C4-2B (cell line): Measurements from ENCODE around the gene UNCX.

Experiments used
- H3K27ac ChIP-seq: fragments of 450-650 bp; 2 replicates; pipeline ENCODE4 v1.5.1; 2017
- CTCF ChIP-seq: fragments of 450-650 bp; conservative IDR thresholded peaks from 2 replicates; pipeline ENCODE4 v1.5.1; 2017; ENCODE audit warnings: mild to moderate bottlenecking
- ZFX ChIP-seq: fragments of 450-650 bp; IDR thresholded peaks from 2 replicates; pipeline ENCODE4 v1.6.1; 2017

The UNCX gene

GRCh38 chr7:1254281-1255079, 21.8 kb downstream of the UNCX start:
- H3K27ac ChIP-seq: no peak overlapping the region
- TF ChIP-seq CTCF: no peak
- TF ChIP-seq ZFX: no peak

- TF ChIP-seq ZFX (no peak), CTCF (no peak)
Observed at GRCh38 chr7:1255080-1255816, 22.6 kb downstream of the UNCX start.

GRCh38 chr7:1255817-1256340, 23.2 kb downstream of the UNCX start:
- no peak for TF ChIP-seq CTCF
- TF ChIP-seq ZFX: no peak
- no peak overlapping the region for H3K27ac ChIP-seq

More at GRCh38 chr7:1255080-1255816, 22.6 kb downstream of the UNCX start:
- H3K27ac ChIP-seq: no peak overlapping the region

GRCh38 chr7:1256621-1257020, 23.9 kb downstream of the UNCX start:
- TF ChIP-seq ZFX: no peak
- TF ChIP-seq CTCF: no peak
- H3K27ac ChIP-seq: no peak overlapping the region

GRCh38 chr7:1257221-1257620, 24.5 kb downstream of the UNCX start:
- TF ChIP-seq CTCF (no peak), ZFX (no peak)

GRCh38 chr7:1257863-1258262, 25.2 kb downstream of the UNCX start:
- no peak for TF ChIP-seq CTCF
- no peak overlapping the region for H3K27ac ChIP-seq

More at GRCh38 chr7:1257221-1257620, 24.5 kb downstream of the UNCX start:
- no peak overlapping the region for H3K27ac ChIP-seq

- H3K27ac ChIP-seq: no peak overlapping the region
- TF ChIP-seq CTCF (no peak), ZFX (no peak)
Observed at GRCh38 chr7:1259621-1260243, 27.1 kb downstream of the UNCX start.
